Bone marrow (tissue), 2 donors: ENCODE data around the gene GCNT2.
"Not testable (repeated sequence)": the region's sequence is repeated elsewhere in the genome, so short reads cannot be mapped to it uniquely, and the experiment has no call there.

Experiments
- DNase-seq, 2 donors: peaks; one replicate each; lab custom pipeline; 2025; lab: John Stamatoyannopoulos, UW

GCNT2 gene

GRCh38 chr6:10547809-10548208 is 26.7 kb downstream of the GCNT2 start:
- DNase-seq = no peak

DNA sequence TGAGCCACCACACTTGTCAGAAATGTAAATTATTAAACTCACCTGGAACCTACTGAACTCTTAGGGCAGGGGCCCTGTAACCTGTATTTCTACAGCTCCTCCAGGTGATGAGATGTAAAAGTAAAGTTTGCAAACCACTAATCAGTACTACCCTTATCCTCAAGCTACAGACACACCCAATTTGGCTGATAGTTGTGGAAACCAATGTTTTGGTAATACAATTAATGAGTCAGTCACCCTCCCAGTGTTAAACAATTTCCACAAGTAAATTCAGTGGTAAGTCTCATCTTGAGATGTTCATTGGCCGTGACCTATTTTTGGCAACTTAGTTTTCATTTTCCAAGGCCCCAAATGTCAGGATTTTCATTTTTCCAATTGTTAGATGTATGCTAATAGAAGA is 29.6 kb downstream of the GCNT2 start:
- DNase-seq = no peak

- no peak for DNase-seq
Measured at GRCh38 chr6:10552270-10552810, 31.2 kb downstream of the GCNT2 start.

- DNase-seq = no peak
Measured at GRCh38 chr6:10553871-10554270, 32.7 kb downstream of the GCNT2 start.

DNA sequence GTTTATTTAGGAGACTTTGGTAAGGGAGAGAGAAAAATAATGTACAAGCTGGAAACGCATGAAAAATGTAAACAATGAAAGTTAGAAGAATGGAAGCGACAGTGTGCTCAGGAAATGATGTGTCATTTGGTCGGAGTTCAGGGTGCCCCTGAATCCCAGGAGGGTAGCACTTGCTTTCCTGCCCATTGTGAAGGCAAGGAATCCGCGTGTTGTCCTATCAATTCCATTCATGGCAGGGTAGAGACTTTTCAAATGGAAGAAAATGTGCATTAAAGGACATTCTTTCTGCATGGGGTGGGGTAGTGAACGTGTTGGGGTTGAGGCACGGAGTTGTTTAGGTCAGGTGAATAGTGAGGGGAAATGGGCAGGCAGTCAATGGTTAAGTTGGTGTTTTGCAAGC is 33.7 kb downstream of the GCNT2 start:
- no peak for DNase-seq

DNA sequence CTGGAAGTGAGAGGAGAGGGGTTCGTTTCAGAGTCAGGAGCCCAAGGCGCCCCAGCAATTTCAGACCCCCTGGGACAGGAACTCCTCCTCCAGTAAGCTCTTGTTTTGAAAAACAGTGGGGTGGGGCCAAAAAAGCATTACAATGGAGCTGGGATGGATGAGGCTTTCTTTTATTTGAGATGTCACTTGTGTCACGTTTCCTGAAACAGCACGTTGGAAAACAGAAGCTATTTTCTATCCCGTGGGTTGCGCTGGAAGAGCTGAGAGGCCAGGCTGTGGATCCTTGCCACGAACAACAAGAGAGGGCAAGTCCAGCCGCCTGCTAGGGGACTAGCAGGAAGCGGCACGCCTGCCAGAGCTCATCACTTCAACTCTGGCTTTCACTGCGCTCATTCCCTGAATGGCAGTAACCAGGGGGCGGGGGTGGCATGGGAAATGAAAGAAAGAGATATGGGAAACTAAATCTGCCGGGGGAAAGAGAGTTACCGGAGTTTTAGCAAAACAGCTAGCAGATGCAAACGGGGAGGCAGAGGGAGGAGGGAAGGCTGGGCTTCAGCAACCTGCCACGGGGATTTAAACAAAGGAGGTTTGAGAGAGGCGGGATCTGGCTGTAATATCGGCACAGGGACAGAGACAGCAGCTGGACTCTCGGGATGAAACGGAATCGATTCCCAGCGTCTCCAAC is 34.6 kb downstream of the GCNT2 start:
- no peak for DNase-seq

- no peak for DNase-seq
Measured at GRCh38 chr6:10556589-10556988, 35.4 kb downstream of the GCNT2 start.

- DNase-seq = no peak
Measured at GRCh38 chr6:10556992-10557391, 35.8 kb downstream of the GCNT2 start.

- no peak for DNase-seq
Measured at GRCh38 chr6:10557913-10558312, 36.8 kb downstream of the GCNT2 start.

DNA sequence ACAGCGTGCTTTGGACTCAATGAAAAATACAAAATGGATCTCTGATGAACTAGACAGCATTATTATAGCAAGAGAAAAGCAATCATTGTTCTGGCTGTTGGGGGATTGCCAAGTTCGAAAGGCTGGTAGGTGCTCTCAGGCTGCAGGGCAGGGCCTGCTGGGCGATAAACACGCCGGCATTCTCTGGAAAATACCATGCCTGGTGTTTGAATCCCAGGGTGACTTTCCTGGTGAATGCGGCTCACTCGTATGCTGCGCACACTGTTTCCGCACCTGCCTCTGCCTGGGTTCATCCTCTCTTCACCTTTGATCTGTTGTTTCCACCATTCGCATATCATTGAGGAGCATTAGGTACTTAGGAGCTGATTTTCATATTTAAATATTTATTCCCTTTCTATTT is 37.4 kb downstream of the GCNT2 start:
- DNase-seq = no peak

GRCh38 chr6:10559522-10560152 is 38.5 kb downstream of the GCNT2 start:
- DNase-seq = no peak

GRCh38 chr6:10561611-10562199 is 40.6 kb downstream of the GCNT2 start:
- no peak for DNase-seq

- no peak for DNase-seq
Measured at GRCh38 chr6:10564975-10565673, 44.0 kb downstream of the GCNT2 start.

DNA sequence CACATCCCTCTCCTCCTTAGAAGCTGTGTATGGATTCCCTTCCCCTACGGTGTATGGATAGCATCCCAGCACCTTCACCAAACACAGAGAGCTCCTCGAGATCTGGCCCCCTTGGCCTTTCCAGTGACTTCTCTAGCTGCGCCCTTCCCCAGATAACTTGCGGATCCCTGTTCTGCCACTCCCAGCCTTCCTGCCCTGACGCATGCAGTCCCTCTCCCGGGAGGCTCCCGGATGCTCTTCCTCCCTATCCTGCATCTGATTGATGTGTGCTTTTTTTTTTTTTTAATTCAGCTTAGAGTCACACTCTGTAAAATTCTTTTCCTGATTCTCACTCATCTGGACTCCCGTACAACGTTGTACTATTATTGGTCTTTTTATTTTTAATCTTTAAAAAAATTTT is 44.8 kb downstream of the GCNT2 start:
- DNase-seq = no peak

DNA sequence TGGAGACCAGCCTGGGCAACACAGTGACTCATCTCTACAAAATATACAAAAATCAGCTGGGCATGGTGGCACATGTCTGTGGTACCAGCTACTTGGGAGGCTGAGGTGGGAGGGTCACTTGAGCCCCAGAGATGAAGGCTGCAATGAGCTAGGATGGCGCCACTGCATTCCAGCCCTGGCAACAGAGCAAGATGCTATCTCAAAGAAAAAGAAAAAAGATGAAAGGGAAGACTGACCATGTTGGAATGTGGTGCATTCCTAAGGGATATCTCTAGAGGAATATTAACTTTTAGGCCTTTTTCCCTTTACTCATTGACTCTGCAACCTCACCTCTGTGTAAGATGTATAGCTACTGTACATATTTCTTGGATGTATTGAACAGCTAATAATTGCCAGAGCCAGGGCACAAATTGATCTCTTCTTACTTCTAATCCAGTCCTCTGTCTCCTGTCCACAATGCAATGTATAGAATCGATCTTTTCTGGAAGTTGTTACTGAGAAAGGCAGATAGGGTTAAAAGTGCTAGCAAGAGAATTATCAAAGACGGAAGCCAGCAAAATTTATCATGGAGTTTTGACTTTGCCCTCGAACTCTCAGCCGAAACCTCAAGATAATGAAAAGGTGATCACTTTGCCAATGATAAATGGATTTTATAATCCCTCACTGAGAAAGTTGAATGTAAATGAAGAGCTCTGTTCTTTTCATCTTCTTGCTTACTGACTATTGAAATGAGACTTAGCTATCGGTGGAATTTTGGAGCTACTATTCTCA is 46.3 kb downstream of the GCNT2 start:
- no peak for DNase-seq

- DNase-seq = no peak
Measured at GRCh38 chr6:10569392-10570127, 48.4 kb downstream of the GCNT2 start.

DNA sequence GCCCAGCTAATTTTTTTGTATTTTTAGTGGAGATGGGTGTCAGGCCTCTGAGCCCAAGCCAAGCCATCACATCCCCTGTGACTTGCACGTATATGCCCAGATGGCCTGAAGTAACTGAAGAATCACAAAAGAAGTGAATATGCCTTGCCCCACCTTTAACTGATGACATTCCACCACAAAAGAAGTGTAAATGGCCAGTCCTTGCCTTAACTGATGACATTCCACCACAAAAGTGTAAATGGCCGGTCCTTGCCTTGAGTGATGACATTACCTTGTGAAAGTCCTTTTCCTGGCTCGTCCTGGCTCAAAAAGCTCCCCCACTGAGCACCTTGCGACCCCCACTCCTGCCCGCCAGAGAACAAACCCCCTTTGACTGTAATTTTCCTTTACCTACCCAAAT is 54.4 kb downstream of the GCNT2 start:
- not testable (repeated sequence) for DNase-seq

- DNase-seq = no peak
Measured at GRCh38 chr6:10576226-10576625, 55.1 kb downstream of the GCNT2 start.

DNA sequence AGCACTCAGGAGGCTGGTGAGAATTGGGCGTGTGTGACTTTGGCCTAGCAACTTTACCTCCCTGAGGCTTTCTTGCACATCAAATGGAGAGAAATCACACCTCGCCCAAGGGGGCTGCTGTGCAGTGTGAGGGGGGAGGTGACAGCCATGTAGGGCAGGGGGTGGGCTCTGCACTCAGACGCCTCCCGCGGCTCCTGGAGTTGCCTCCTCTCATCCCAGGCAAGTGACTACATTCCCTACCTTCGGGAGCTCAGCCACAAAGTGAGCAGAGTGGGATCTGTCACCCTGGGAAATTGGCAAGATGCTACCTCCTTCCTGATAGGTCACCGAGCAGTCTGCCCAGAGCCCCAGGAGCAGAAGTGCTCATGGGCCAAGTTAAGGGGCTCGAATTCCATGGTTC is 56.0 kb downstream of the GCNT2 start:
- DNase-seq = no peak

DNA sequence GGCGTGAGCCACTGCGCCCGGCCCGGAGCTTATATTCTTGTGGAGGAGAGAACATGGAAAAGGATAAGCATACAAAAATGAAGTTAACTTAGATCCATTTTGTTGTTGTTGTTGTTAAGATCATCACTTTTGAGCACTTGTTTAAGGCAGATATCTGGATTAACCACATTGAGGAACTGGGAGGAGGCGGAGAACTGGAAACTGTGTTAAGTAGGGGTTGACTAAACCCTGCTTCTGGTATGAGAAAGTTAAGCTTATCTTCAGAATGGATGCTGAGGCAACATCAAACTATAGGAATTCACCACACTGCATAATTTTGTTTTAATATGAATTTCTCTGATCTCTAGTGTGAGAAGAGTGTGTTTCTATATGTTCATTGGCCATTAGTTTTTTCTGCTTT is 57.6 kb downstream of the GCNT2 start:
- no peak for DNase-seq

DNA sequence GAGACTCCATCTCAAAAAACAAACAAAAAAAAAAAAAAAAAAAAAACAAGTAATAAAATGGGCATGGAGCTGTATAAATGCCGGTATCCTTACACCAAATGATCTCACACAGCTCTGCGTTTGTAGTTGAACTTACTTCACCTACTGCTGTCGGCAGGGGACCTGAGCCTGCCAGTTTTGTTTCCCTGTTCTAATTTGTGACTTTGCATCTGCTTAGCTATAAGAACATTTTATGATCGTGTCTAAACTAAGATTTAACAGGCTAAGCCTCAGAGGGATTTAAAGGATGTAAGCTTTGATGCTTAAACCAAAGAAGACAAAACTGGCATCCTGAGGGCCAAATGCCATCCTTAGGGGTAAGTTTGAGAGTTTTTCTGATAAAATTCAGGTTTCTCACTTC is 58.7 kb downstream of the GCNT2 start:
- DNase-seq = no peak
